DLD1 (cell line): ENCODE results near the gene TRAF5.
"Not testable (repeated sequence)": the region's sequence is repeated elsewhere in the genome, so short reads cannot be mapped to it uniquely, and the experiment has no call there.

Experiments
- in situ Hi-C: cut with HindIII; loops from 2 replicates; pipeline ENCODE4 v1.10.0; 2017; ENCODE audit warnings: low sequenced_read_pairs

The TRAF5 gene

DNA sequence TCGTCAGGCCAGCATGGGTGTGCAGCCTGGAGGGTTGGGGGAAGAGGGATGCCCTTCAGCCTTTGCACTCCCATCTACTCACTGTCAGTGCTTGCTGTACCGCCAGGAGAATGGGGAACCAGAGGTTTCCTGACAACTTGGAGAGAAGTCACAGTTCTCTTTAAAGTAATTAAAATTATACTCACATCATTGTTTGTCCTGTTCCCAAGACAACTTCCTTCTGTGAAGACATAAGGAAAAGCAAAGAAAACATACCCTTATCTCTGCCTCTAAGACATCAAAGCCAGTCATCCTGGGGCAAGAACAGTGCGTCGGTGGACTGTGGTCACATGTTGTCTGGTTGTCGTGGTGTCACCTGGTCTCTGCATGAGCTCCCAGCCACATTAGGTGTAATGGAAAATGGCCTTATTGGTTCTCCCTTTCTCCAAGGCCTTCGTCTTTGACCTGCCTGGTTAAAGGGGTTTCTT is 17.6 kb downstream of the TRAF5 start:
- in situ Hi-C loops: no loop called here

DNA sequence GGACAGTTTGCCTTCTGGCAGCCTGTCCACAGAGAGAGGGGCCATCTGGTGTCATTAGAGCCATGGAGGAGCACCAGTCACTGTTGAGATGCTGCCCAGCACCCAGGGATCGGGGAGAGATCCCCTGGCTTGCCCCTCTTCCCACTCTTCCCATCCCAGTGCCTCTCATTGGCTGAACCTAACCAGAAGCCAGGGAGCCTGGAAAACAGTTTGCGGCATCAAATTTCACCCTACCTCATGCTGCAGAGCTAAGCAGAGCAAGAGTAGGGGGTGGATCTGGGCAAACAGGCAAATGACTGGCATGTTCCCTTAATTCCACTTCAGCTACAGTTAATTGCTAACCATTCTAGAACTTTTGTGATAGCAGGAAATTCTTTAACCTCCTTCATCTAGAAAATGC is 19.1 kb downstream of the TRAF5 start:
- in situ Hi-C loops: no loop called here

DNA sequence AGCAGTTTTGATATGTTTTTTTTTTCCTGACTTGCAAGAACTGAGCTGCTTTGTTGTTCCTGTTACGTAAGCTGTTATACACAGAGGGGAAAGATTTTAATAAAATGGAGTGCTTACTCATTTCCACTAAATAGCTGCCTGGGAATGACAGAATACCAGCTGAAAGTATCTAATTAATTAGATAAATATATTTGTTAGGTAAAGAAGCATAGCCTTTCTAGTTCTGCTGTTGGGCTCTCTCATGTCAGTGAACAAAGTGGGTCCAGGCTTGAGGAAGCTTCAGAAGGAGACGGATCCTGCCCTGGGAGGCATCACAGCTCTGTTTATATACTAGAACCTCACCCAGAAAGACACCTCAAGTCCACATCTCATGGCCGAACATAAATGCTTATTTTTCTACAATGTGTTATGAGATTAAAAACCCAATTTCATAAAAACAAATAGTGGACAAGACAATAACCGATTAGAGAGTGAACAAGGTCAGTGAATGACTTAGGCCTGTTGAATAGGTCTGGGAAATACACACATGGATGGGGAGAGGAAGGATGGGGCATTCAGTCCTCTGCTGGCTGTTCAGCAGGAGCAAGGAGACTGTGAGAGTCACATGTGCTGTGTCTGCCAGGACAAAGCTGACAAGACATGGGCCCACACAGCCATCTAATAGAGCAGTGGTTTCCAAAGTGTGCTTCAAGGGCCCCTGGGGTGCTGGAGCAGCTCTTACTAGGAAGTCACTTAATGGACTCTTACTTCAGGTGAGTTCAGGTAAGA is 20.6 kb downstream of the TRAF5 start:
- in situ Hi-C loops: no loop called here

DNA sequence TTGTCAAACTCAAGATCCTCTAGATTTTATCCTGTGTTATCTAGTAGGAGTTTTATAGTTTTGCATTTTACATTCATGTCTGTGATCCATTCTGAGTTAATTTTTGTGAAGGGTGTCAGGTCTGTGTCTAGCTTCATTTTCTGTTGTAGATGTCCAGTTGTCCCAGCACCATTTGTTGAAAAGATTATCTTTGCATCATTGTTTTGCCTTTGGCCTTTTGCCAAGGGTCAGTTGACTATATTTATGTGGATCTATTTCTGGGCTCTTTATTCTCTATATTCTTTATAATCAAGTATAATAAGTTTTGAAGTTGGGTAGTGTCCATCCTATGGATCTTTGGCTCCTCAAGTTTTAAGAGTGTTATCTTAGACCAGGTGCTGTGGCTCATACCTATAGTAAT is 21.9 kb downstream of the TRAF5 start:
- in situ Hi-C loops: no loop called here

DNA sequence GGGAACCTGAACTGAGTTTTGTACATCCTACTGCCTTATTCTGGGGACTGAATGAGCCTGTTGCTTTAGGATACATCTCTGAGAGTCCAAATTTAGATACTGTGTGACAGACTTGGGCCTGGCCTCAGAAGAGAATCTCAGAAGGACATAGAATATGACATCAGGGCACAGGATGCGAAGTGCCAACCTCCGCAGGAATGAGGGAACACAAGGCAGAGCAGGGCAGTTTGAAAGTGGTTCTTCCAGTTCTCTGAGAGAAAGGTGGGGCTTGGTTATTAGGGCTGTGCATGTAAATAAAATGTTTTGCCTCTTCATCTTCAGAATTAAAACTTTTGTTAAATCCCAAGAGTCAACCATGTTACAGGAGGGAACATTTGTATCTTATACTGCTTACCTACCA is 23.1 kb downstream of the TRAF5 start:
- in situ Hi-C loops: no loop called here

DNA sequence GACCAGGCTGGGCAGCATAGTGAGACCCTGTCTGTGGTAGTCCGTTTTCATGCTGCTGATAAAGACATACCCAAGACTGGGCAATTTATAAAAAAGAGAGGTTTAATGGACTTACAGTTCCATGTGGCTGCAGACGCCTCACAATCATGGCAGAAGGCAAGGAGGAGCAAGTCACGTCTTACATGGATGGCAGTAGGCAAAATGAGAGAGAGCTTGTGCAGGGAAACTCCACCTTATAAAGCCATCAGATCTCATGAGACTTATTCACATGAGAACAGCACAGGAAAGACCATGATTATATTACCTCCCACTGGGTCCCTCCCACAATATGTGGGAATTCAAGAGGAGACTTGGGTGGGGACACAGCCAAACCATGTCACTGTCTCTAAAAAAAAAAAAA is 25.4 kb downstream of the TRAF5 start:
- in situ Hi-C loops: not testable (repeated sequence)

DNA sequence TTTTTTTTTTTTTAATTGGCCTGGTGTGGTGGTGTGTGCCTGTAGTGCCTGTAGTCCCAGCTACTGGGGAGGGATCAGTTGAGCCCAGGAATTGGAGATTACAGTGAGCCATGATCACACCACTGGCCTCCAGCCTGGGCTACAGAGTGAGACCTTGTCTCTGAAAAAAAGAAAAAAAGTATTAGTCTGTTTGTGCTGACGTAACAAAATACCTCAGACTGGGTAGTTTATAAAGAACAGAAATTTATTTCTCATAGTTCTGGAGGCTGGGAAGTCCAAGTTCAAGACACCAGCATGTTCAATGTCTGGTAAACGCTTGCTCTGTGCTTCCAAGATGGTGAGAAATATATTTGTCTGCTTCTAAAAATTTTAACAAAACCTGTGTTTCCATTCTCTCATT is 25.8 kb downstream of the TRAF5 start:
- in situ Hi-C loops: no loop called here

DNA sequence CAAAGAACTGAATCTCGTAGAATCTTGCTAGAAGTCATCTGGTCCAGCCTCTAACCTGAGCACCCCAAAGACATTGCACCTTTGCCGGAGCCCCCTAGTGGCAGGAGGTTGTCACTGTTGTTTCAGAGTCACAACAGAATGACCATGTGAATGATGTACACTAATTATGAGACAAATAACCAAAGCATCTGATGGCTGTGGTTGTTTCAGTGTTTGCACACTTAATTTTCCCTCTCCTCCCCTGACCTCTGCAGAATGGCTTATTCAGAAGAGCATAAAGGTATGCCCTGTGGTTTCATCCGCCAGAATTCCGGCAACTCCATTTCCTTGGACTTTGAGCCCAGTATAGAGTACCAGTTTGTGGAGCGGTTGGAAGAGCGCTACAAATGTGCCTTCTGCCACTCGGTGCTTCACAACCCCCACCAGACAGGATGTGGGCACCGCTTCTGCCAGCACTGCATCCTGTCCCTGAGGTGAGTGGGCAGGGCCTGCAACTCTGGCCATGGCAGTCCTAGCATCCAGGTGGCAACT is 26.4 kb downstream of the TRAF5 start:
- in situ Hi-C loops: no loop called here

DNA sequence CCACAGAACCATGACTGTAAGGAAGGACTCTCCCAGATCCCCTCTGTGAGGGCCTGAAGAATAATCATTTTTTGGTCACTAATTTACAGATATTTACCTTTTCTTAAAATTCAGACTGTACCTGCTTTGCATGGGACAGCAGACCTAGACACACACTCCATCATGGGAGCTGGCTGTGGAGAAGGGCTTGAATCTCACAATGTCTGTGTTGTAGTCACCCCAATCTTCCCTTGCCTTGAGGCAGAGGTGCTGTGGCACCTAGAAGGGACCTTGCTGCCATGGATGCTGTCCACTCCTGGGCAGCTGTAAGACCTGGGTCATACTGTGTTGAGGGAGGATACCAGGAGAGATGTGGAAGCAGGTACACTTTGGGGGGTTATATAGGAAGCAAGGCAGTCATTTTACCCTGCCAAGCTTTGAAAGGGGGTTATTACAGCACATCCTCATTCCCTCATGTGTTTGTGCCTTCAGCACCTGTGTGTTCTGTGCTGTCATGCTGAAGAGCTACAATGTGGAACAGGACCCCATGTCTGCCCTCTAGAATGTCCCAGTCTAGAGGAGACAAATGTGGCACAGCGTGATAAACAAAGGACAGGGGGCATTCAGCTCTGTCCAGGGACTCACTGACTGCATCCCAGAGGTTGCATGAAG is 27.1 kb downstream of the TRAF5 start:
- in situ Hi-C loops: no loop called here

DNA sequence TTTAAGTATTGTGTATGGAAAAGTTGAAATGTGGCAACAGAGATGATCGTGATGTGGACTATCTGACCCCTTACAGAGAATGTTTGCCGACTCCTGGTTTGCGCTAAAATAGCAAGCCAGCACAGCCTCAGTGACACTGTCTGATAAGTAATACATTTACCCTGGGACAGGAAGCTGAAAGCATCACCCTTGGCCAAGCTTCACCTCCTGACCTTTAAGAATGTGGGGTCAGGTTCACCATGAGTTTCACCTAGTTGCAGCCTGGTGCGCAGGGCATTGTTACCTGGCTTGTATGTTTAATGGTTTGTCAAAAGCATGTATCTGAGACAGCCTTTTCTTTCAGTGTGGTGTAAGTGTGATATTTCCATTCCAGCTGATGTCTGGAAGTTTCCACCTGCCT is 29.2 kb downstream of the TRAF5 start:
- in situ Hi-C loops: no loop called here

DNA sequence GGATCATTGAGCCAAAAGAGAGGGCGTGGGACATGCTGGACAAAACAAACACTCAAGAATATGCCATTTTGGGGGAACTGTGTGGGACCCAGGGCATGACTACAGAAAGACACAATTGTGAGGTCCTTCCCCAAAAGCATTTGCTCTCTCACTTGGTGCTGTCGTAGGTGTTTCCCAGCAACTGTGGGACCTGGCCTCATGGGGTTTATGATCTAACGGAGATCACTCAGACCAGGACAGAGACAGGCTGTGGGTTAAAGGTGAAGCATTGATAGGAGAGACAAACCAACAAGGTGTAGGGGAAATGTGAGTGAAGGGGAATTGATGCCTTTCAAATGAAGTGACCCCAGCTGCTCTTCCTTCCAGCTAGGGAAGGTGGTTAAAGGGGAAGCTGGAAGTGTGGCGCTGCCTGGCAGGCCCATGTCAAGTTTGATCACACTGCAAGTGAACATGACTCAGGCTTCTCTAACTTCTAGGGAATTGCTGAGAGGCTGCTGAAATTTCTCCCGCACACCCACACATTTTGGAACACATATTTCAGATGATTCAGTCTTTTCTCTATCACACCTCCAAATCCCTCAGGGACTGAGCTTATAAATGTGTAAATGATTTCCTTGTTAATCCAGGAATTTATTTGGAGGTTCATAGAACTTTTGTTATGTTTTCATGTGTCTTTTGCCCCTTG is 30.2 kb downstream of the TRAF5 start:
- in situ Hi-C loops: no loop called here

DNA sequence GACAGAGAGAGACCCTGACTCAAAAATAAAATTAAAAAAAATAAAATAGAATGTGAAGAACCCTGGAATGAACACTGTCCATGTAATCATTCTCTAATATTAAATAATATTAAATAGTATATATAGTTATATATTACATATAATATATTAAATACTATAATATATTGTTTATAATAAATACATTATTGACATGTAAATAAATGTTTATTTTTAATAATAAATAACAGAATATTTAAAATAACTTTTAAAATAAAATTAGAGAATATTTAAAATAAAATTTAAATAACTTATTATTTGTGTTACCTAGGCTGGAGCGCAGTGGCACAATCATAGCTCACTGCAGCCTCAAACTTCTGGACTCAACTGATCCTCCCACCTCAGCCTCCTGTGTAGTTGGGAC is 32.1 kb downstream of the TRAF5 start:
- in situ Hi-C loops: no loop called here

DNA sequence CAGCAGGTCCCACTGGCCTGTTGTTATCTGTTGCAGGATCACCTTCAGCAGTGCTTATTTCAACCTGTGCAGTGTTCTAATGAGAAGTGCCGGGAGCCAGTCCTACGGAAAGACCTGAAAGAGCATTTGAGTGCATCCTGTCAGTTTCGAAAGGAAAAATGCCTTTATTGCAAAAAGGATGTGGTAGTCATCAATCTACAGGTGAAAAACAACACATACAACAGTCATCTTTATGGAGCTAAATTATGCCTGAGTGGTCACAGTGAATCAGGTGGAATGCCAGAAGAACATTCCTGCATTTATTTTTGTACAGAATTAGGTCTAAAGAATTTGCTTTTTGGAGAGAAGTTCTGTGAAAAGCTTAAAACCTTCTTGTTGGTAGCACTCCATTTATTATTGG is 33.2 kb downstream of the TRAF5 start:
- in situ Hi-C loops: no loop called here

DNA sequence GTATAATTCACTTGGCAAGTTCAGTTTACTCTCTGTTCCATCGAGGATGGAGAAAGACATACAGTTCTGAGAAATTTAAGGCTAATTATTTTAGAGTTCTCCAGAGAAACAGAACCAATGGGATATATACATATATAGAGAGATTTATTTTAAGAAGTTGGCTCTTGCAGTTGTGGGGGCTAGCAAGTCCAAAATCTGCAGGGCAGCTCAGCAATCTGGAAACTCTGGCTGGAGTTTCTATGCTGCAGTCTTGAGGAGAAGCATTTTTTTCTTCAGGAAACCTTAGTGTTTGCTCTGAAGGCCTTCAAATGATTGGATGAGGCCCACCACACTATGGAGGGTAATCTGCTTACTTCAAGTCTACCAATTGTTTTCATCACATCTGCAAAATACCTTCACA is 34.6 kb downstream of the TRAF5 start:
- in situ Hi-C loops: no loop called here

DNA sequence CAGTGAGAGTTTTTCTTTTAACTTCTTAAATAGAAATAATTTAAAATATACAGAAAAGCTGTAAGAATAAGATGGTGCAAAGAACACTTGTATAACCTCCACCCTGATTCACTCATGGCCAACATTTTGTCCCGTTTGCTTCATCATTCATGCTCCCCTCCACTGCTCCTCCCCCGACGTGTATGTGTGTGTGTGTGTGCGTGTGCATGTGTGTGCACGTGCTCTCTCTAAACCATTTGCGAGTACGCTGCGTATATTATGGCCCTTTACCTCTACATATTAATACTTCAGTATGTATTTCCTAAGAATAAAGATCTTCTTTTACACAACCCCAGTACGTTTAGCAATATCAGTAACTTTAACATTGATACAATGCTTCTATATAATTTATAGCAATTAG is 43.0 kb downstream of the TRAF5 start:
- in situ Hi-C loops: no loop called here

DNA sequence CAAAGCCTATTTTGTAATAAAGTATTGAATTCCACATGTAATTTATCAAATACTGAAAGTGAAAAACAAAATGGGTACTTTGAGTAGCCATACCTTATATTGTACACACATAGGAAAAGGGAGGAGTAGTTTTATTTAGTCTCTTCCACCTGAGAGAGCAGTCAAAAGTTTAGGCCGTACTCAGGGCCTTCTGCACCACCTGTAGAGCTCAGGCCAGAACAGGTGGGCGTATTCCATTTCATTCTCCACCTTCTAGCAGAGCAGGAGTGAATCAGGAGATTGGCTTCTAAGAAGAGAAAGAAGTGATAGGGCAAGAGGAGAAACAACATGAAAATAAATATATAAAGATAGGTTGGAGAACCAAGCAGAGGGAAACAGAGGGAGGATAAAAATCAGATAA is 44.0 kb downstream of the TRAF5 start:
- in situ Hi-C loops: no loop called here

DNA sequence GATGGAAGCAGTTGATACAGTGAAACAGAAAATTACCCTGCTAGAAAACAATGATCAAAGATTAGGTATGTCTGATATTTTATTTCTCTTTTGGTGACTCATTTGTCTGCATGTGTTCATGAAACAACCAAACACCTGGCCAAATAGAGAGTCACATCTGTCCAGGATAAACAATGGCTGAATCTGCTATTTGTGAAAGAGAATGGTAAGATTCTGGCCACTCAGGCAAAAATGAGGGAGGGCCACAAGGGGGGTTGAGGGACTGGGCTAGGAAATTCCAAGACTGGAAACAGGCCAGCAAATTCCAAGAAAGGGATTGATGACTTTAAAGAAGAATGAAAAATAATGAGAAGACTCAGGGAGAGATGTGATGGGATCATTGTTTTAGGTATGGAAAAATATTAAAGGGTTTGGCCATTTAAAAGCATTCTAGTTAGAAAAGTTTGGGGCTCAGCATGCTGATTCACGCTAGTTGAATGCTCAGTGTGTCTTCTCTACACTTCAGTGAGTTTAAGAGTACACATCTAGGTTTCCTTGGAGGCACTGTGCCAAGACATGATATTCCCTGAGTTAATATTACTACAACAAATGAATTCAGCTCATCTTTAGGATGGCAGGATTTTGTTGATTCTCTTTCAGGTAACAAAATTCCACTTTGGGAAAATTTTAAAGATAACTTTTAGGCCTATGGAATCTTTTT is 44.9 kb downstream of the TRAF5 start:
- in situ Hi-C loops: no loop called here

DNA sequence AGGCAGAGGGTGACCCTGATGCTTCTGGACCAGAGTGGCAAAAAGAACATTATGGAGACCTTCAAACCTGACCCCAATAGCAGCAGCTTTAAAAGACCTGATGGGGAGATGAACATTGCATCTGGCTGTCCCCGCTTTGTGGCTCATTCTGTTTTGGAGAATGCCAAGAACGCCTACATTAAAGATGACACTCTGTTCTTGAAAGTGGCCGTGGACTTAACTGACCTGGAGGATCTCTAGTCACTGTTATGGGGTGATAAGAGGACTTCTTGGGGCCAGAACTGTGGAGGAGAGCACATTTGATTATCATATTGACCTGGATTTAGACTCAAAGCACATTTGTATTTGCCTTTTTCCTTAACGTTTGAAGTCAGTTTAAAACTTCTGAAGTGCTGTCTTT is 45.8 kb downstream of the TRAF5 start:
- in situ Hi-C loops: no loop called here

DNA sequence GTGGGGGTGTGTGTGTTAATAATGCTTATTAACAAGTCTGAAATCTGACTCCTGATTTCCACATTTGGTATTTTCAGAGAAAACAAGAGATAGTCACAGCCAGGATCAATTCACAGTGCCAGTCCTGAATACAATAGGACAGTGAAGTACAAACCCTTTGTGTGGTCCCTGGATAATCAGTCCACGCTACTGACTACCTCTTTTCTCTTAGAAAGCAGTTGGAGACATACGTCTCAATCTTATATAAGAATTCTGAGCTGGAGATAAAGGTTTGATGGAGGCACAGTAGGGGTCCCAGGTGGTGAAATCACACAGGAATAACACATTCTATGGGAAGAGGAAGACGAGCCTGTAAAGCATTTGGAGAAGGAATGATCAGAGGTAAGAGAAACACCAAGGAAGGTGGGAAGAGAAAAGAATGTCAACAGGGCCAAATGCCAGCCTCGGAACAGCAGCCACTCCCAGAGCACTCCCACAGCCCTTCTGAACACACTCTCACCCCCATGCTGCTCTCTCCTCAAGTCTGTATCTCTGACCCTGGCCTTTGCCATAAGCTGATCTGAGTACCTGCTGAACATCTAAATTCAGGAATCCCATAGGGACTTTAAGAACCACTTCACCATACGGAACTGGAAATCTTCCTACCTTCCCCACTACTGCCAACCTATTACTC is 48.6 kb downstream of the TRAF5 start:
- in situ Hi-C loops: no loop called here

DNA sequence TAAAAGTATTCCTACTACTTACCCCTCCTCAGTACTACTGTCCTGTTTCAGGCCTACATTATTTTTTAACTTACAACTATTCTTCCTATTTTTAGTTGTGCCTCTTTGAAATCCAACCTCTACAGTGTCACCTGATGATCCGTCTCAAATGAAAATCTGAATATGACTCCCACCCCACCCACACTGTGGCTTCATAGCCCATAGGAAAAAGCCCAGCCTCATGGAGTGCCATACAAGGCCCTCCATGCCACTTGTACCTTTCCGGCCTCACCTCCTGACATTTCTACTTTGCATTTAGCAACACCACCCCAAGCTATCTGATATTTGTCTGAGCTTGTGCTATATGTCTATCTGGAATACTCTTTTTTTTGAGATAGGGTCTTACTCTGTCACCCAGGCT is 49.3 kb downstream of the TRAF5 start:
- in situ Hi-C loops: no loop called here
